HG02588 (cell line): Measurements from ENCODE around the gene LCE7A.

ENCODE experiments used
- ATAC-seq: cut with Tn5 transposase; IDR thresholded peaks from one replicate; pipeline ENCODE4 v1.9.1; 2021; ENCODE audit warnings: mild to moderate bottlenecking, moderate library complexity; ENCODE audit not compliant: unreplicated experiment

Gene LCE7A, protein sequence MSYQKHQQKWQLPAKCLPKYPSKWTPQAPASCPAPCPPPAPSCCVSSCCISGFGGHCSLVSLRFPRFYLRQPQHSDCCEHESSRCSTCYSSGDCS

DNA sequence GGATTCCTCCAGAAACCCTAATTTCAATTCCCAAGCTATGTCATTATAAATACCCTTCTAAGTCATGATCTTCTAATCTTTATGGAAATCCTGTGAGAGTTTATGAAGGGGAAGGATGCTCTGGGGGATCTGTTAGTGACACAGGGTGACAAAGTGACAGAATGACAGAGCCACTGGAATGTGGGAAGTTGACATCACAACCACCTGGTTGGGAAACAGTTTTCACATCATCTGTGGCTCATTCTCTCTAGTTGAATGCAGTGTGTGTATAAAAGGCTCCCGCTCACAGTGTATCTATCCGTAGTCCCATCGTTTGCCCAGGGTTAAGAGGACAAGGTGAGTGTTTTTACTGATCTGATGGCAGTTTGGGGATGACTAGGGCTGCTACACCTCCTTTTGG is at the start of gene LCE7A:
TSS of gene LCE7A (plus strand) at position 301 of the 400 bp plus-strand sequence. CDS start 702 bp downstream, outside the sequence.
- ATAC-seq: no peak

DNA sequence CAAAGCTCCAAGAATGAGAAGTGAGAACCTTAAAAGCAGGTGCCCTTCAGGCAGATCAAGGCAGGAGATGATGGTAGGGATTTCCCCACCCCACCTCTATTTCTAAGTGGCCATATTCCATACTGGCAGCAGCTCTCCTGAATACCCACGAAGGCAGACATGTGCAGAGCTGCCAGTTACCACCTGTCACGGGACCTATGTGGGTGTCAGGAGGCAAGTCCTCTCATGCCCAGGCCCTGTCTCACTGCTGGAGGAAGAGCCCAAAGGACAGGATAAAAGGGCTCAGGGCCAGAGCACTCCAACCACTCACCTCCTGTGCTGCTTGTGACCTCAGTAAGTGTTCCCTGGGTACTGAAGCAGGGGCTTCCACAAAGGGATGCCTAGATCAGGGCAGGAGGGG is 48.7 kb upstream of the LCE7A start:
- ATAC-seq: no peak

DNA sequence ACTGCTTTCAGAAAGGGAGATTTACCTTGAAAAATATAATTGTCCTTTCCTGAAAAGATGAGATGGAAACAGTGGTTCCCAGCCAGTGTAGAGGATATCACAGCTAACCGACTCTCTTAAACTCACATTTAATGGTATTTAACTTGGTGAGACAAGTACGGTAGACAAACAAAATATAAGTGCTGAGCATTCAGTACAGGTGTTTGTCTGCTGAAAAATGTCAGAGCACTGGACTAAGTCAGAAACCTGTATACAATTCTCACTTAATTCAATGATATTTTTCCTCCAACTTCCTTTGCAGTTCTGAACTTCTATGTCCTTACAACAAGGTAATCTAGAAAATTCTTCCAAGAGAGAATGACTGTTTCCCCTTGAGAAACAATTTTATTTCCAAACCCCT is 48.1 kb upstream of the LCE7A start, which contains the start of gene LCE1B:
TSS of gene LCE1B (plus strand) at position 301 of the 400 bp plus-strand sequence. CDS start 476 bp downstream, outside the sequence.
- no peak for ATAC-seq

DNA sequence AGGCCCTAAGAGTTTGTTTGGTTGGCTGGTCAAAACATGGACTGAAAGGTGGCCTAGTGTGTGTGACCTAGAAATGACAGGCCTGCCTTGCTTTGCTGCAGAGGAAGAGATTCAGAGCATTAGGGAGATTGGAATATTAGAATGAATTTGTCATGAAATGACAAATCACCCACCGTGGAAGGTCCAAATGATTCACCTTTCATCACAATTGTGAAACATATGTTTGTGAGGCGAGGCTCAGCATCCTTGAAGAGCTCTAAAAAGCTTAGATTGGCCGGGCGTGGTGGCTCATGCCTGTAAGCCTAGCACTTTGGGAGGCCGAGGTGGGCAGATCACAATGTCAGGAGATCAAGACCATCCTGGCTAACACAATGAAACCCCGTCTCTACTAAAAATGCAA is 42.5 kb upstream of the LCE7A start:
- no peak for ATAC-seq

DNA sequence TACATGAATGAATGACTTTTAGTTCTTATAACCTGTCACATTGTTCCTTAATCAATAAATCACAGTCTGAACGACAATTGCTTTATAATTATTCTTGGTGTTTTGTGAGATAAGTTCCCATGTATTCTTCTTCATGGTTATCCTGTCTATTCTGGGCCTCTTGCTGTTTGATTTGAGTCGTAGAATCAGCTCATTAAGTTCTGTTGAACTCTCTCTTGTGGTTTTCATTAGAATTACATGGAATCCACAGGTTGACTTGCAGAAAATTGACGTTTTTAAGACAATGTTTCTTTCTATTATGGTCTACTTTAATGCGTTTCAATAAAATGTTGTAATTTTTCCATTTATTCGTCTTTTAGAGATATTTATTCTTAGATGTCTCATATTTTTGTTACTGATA is 36.5 kb upstream of the LCE7A start:
- ATAC-seq: no peak

DNA sequence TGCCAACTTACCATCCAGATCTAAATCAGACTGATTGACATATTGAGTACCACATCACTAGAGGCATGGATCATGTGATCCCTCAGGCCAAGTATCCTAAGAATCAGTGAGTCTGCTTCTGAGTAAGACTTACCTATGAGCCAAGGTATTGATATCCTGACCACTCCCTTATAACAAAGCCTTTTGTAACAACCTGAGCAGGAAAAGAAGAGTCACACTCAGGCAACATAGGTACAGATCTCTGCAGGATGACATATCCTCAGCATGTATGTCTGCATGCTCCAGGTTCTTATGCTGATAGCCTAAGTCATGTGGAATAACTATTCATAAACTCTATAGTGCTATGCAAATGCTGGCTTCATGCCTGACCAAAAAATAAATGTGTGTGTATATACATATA is 34.8 kb upstream of the LCE7A start:
- no peak for ATAC-seq

DNA sequence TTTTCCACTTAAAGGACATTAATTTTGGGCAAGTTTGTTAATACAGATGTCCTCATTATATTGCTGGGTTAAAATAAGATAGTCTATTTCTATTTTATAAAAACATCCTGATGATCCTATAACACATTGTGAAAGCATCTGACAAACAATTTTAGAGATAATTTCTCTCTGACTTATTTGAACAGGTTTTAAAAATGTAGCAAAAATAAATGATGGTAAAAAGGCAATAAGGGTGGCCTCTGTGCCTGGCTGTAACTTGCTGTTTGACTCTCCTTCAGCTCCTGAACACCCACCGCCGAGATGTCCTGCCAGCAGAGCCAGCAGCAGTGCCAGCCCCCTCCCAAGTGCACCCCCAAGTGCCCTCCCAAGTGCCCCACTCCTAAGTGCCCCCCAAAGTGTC is 32.6 kb upstream of the LCE7A start, which contains the start of gene LCE1A:
TSS of gene LCE1A (plus strand) at position 301 of the 400 bp plus-strand sequence. CDS start at position 301, 0 bp downstream.
- ATAC-seq: no peak

DNA sequence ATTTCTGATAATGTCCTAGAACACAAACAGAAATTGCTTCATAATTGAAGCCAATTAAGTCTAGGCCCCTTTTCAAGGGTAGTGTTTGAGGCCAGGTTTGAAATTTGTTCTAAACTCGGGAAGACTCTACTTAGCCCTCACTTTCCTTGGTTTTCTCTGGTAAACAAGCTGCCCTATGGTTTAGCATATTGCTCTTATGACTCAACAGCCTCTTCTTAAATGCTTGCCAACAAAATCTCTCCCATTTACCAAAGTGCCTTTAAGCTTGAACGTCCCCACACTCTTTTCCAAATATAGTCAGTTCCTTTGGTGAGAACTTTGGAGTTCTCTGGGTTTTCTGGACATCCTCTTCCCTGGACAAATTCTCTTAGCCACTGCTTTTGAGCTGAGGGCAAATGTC is 22.9 kb upstream of the LCE7A start:
- ATAC-seq: no peak

DNA sequence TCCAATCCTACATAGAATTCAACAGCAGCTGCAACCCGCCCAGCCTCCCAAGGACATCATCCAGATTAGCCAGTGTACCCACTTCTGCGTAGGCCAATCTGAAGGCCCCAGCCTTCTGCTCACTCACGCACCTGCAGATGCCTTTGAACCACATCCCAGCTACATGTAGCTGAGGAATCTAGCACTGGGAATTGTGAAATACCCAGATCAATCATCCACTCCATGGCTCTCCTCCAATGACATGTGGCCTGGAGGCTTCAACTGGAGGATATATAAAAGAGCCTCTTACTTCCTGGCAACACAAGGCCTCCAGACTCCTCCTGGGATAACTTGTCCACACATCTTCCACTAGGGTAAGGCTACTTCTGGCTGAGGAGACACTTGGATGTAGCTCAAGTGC is 17.2 kb upstream of the LCE7A start, which contains the start of gene LCE6A:
TSS of gene LCE6A (plus strand) at position 301 of the 400 bp plus-strand sequence. CDS start 665 bp downstream, outside the sequence.
- ATAC-seq: no peak

DNA sequence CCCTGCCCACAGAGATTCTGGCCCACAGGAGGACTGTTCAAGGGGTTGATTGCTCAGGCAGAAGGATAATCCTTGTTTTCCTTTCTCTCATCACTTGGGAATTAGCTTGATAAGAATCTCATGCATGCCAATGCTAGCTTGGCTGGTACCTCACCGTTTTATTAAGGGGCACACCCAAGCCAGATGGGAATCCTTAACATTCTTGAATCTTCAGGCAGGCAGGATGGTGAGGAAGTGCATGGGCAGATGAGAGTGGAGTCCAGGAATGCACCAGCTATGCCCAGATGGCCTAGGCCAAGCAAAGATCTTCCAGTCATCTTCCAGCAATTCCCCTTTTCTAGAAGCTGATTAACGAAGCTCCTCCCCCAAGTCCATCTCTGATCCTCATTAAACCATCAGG is 4.1 kb upstream of the LCE7A start:
- ATAC-seq: no peak

DNA sequence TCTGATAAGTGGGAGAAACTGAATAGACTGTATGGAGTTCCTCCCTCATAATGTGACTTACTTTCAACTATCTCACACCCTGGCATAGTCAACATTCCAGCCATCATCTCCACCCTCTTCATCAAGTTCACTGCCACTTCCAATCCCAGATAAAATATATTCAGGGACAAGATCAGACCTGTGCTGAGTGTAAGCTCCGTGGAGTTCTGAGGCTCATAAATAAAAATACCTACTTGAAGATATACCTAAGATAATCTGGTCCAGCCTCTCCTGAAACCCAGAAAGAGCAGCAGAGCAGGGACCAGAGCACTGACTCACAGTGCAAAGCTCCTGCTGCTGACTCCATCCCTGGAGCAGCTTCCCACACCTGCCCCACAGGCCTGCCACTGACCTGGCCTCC is 1.7 kb upstream of the LCE7A start:
- no peak for ATAC-seq

DNA sequence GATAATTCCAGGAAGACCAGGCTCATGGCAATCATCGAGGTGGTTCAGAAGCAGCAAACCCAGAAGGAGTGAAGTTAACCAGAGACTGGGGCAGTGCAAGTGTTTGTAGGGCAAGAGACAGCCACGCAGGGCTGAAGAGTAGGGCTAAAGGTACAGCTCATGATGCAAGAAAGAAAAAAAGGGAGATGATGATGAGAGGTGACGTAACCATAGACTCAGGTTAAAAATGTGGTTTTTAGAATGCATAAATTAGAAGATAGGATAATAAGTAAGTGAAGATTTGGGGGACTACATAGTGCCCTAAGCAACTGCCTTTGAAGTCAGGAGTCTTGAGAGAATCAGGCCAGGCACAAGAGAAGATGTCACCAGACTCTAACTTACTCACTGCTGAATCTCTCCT is 333 bp downstream of the LCE7A start:
- ATAC-seq: no peak

DNA sequence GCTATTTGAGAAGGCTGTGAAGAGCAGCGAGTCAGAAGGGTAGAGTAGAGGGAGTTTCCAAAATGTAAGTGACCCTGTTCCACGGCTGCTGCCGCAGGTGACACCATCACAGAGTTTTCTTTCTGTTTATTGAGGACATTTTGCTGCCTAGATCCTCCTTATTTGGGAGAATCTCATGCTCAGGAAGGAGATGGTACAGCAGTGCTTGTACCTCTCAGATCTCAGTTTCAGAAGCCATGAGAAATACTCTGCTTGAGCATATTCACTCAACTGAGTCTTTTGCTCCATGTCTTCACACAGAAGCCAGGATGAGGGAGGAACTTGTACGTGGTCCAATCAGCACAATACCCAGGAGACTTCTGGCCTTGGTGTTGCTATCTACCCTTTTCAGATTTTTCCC is 1.6 kb downstream of the LCE7A start:
- no peak for ATAC-seq

DNA sequence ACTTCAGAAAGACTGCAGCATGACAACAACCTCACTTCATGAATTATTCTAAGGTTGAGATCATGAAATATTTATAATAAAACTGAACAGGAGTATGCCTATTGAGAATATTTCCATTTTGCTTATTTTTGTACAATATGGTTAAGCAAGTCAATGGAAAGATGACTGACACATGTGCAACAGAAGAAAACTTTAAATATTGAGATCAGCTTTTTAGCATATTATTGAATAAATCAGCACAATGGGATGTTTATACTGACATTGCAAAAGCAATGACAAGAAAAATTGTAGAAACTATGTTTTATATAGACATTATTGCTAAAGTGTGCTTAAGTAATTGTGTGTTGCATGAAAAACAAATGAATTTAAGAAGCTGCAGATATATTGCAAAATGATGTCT is 4.6 kb downstream of the LCE7A start:
- ATAC-seq: no peak

DNA sequence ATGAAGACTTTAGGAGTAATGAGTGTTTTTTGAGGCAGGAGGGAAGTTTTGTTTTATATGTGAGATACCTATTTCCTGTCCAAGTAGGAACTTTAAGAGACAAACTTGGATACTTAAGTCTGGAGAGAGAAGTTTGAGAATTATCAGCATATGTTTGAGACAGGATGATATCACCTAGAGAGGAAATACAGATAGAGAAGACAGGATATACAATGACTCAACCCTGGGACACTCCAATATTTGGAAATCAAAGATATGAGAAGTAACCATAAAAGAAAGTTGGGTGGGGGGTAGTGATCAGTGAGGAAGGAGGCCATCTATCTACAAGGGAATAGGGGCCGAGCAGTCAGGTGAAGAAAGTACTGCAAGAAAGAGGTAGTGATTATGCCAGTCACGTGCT is 6.5 kb downstream of the LCE7A start:
- ATAC-seq: no peak

DNA sequence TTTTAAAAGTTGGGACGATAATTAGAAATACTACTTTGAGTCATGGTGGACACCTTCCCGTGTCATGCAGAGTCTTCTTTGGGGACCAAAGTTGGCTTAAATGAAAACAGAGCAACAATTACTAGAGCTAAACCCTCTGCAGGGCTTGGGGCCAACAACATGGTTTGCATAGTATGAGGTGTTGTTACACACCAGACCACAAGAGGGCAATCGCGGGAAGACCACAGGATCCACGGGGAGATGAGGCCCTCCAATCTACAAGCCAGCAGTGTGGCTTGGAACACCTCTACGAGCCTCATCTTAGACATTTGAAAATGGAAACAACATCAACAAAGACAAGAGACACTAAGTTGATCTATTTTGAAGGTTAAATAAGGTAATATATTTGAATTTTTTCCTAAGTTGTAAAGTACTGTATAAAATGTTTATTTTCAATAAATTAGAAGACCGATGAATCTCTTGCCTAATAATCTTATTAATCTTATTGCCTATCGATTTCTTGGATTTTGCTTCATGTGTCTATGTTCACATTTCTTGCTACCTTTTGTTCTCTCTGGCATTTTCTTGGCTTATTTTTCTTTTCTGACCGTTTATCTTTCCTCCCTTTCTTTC is 10.1 kb downstream of the LCE7A start:
- no peak for ATAC-seq

DNA sequence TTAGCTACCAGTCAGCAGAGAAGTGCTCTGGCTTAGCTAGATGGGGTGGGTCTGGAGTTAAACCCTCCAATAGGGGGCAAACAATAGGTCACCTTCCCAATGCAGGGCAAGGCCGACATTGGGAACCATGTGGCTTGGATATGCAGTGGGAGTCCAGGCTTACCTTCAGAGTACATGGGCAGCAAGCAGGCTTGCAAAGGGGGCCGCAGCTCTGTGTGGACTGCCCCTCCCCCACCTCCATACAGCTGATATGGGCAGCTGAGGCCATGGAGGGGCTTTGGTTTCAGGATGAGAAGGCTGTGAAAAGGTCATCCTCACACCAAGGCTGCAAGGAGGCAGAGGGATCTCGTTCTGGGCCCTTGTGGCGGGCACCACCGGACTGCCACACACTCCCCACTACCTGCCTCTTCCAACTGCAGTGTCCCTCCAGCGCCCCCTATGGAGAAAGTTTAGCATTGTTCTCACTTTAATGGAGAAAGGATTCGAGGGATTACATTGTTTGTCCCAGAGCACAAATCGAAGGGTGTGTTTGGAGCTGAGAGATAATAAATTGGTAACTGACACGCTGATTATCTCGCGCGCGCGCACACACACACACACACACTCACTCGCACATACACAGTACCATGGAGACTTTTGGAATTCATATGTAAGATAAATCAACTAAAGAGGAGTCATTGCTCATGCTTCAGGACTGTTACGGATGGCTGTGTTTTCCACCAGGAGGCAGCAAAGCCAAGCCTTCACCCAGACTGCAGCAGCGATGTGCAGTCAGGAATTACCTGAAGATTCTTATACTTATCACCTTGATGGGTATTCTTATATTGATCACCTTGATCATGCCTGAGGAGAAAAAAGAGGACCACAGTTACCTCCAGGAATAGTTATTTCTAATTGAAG is 11.3 kb downstream of the LCE7A start:
- no peak for ATAC-seq

DNA sequence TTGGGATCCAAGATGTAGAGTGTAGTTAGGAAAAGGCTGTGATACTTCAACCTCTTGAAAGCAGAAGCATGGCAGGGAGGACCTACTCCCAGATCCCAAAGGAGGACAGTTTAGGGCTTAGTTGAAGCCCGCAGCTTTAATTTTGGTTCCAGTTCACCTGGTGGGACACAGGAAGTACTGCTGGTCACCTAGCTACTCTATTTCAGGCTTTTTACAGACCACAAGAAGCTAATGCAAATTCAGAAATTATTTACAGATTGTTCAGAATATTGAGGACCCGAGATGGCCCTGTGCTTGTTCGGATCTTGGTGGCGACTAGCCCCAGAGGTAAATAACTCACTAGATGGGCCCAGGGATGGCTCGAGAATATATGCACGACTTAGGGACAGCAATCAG is 11.9 kb downstream of the LCE7A start:
- no peak for ATAC-seq

DNA sequence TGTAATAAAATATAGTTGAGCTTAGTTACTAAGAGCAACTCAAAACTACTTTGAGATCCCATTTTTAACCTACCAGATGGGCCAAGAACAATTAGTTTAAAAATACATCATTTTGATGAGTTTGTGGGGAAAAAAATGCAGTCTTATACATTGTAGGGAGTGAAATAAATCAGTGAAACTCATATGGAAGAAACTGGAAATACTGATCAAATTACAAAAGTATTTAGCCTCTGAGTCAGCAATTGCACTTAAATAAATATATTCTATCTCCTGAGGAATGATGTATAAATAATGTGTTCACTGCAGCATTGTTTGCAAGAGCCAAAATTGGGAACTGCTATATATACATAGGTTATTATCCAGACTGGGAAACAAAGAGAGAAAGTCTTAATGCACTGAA is 13.7 kb downstream of the LCE7A start:
- ATAC-seq: no peak

DNA sequence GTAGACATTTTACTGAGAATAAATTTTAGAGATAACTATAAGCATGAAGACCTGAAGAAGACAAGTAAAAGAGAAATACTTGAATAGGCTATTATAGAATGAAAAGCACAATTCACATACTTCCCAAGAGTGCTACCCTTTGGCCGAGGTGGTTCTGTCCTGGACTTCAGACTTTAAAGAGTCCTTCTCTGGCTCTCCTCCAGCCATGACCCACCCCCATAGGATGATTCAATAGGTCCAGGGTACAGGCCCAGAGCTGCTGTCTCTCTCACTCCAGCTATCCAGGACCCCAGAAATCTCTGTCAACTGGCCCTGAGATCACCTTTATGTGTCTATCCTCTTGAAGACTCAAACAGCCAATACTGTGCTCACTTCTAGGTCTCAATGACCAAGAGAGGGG is 17.0 kb downstream of the LCE7A start:
- no peak for ATAC-seq

DNA sequence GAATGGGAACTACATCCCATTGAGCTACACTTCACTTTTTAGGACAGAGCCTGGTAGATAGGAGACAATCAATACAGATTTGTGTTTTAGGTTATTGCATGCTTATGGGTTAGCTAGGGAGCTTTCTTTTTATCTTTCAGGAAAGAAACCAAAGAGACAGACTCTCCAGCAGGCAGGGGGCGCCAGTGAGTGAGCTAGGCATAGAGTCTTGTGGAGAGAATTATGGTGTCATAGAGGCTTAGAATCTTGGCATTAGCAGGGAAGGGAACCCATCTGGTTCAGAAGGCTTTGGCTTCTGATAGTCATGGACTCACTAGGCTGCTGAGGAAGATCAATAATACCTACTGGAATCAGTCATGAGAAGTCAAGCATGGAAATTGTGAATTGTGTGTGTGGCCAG is 18.2 kb downstream of the LCE7A start, which contains the start of gene SMCP:
TSS of gene SMCP (plus strand) at position 281 of the 400 bp plus-strand sequence. CDS start 6,101 bp downstream, outside the sequence.
- ATAC-seq: no peak
